GM18498 (cell line): ENCODE measurements around the gene CTCFL.

Source experiments
- ATAC-seq: cut with Tn5 transposase; IDR thresholded peaks from one replicate; pipeline ENCODE4 v1.9.1; 2021; ENCODE audit warnings: mild to moderate bottlenecking, moderate library complexity; ENCODE audit not compliant: unreplicated experiment

The CTCFL gene

DNA sequence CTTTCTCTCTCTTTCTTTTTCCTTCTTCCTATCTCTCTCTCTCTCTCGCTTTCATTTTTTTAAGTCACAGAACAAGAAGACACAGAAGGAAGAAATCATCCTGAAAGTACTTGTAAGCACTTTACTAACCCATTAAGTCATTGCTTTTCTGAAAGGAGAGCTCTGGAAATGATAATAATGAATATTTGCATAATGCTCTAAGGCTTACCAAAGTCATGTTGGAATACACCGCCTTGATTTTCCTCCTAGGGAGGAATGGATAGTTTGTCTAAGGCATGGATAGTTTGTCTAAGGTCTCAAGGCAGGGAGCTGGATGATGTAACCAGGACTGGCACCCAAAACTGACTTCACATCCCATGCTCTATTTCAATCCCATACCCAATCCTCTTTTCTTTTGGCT is 12.9 kb upstream of the CTCFL start:
- no peak for ATAC-seq

DNA sequence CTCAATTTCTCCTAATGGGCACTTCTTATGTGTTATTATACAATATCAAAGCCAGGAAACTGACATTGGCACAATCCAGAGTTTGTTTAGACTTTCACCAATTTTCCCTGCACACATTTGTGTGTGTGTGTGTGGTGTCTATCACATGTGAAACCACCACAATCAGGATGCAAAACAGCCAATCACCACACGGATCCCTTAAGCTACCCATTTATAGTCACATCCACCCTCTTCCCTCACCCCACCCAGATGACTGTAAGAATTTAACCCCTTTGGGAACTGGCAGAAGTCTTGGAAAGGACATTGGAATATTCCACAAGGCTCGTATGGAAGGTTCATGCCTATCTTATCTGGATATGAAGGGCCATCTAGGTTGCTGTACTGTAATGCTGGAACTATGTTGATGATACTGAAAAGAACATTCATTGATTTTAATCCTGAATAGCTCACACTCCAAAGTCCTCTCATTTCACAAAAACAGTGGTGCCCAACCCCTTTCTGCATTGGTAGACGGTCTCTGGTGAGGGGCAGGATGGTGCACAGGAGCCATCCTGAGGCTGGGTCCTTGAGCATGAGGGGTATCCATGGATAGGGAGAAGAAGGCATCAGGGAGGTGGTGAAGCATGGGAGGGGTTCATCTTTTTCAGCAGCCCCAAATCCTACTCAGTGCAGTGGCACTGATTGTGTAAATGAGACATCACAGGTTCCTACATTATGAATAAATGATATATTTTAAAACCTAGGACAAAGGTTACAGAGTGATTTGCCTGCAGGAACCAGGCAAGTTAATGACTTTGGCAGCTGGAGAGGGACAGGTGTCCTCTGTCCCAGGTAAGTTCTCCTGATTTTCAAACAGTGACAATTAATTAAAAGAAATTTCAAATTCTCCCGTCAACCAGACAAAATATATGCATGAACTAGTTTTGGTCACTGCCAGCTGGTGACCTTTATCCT is 12.1 kb upstream of the CTCFL start:
- ATAC-seq: no peak

DNA sequence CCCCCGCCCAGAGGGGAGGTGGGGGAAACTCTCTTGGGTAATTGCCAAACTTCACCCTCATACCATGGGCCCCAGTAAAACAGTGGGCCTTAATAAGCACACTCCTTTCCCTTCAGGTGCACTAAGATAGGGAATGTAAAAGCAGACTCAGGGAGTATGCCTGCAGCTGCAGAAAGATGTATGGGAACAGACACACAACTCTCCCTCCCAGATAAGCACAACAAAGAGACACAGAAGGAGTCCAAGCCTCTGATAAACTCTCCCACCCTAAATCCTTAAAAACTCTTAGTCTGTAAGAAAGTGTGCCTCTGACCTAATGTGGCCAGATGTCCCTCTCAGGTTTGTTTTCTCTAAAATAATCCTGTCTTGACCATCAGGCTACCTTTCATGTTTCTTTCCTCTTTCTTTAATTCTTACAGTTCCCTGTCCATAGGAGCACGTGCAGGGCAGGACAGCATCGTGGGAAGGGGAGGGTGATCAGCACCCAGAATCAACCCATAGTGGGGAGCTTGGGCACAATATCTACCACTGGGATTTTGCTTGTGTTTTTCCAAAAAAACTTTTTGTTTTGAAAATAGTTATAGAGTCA is 11.3 kb upstream of the CTCFL start:
- no peak for ATAC-seq

DNA sequence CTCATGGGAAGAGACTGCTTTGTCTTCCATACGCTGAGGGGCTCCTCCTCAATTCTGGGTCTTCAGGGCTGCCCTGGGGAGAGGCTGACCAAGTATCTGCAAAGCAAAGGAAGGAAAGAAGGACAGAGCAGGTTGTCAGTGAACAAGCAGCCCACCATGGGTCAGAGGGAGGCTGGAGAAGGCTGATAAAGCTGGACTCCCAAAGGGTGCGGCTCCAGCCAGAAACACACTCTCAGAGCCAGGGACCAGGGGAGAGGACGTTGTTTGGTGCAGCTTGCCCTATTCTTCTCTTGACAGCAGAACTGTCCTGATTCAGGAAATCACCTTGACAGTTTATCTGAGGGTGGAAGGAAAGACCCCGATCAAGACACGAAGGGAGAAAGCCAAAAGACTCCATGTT is 10.4 kb upstream of the CTCFL start:
- no peak for ATAC-seq

DNA sequence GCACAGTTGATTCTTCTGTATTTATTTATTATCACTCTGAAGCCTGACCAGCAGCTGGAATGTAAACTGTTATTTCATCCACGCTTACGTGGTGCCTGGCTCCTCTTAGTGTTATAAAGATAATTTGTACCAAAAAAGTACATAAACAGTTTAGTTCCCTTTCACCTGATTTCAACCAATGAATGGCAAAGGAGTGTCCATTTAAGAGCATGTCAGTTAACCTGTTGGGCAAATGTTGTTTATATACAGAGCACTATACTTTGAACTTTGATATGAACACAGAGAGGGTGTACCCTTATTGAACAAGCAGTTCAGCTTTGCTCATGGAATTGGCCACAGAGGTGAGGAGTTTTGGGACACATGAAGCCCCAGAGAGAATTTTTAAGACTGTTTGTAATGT is 7.2 kb upstream of the CTCFL start:
- no peak for ATAC-seq

DNA sequence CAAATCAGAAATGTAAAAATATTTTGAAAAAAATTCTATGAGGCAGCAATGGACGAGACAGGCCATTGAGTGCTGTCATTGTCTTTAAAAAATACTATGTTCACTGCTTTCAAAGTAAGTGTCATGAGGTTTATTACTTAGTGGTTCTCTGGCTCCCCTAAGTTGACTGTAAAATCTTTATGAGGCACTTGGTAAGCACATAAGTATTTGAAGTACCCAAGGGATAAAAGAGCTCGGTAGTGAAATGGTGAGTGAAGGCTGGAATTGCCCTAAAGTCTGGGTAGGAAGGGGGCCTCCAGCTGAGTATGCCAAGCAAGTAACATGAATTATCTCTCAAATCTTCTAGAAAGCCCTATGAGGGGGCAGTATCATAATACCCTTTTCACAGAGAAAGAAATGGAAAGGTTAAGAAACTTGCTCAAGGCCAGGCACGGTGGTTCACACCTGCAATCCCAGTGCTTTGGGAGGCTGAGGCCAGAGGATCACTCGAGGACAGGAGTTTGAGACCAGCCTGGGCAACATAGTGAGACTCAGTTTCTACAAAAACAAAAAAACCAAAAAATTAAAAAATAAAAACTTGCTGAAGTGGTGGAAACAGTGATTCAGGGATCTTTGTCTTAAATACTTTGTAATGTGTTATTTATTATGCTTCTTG is 5.5 kb upstream of the CTCFL start:
- ATAC-seq: no peak

DNA sequence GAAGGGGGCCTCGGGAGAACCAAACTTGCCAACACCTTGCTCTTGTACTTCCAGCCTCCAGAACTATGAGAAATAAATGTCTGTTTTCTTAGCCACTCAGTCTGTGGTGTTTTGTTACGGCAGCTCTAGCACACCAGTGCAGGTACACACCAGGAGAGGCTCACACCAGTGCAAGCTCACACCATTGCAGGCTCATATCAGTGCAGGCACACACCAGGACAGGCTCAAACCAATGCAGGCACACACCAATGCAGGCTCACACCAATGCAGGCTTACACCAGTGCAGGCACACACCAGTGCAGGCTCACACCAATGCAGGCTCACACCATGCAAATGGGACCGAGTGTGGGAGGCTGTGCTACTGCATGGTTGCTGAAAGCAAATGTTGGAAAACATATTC is 4.9 kb upstream of the CTCFL start:
- no peak for ATAC-seq

DNA sequence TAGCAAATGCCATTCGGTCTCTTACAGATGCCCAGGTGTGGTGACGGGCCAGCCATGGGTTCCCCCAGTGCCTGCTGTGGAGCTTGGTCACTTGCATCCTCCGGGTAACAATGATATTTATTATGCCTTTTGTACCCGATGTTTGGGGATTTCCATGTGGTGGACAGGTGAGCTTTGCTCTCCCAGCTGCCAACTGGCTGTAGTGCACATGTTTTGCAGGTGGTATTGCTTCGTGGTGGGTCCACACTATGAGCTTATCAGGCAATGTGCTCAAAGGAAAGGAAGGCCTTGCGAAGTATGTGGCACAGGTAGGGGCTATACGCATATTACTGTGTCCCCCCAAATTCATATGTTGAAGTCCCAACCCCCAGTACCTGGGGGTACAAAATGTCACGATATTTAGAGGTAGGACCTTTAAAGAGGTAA is 4.2 kb upstream of the CTCFL start:
- ATAC-seq: no peak

DNA sequence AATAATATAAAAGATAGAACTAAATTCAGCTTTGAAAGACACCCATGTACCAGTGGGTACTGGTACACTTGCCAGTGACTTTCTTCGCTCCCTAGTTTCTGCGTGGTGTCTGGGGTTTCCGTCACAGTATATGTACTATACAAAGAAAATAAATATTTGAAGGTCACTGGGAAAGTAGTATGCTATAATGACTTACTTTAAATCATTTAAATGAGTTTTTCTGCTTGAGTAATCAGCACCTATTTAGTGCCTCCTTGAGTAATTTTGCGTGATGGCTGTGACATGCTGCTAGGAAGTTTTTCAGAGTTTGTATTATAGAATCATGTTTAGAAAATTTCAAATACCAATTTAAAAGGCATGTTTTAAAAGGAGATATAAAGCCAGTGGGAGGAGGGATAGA is 3.2 kb upstream of the CTCFL start:
- no peak for ATAC-seq

DNA sequence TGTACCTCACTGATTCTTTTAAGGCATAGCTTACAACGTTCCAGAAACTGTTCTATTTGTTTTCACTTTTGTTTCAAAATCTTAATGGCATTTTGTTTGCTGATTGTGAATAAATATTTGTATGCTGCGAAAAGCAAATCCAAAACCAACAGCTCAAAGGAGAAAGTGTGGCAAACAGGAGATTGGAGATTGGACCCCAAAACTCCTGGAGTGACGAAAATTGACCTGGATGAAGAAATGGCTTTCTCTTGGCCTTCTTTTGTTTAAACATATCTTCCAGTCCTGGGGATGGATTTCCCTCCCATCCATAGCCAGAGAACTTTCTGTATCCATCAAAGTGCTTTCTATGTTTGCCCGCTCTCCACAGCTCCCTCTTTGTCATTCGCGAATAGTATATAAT is 2.8 kb upstream of the CTCFL start:
- no peak for ATAC-seq

DNA sequence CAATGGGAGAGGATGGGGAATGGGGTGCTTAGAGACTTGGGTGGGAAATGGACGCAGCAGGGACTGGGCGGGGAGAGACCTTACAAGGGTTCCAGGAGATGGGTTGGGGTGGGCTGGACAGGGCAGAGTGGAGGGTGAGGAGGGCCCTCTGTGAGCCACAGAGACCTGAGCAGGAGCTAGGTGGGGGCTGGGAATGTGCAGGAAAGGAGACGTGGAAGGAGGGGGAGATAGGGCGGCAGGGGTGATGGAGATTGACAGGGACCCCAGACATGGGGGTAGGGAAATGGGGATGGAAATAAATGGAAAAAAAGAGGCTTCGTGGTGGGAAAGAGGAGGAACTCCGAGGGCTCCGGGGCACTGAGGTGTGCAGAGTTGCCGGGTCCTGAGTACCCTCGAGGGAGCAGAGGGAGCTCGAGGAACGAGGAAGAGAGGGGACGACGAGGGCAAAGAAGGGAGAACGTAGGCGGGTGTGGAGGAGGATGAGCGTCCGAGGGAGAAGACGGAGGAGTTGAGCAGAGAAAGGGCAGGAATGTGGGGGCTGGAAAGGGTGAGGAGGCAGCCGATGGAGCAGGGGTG is 2.0 kb upstream of the CTCFL start:
- ATAC-seq: no peak

DNA sequence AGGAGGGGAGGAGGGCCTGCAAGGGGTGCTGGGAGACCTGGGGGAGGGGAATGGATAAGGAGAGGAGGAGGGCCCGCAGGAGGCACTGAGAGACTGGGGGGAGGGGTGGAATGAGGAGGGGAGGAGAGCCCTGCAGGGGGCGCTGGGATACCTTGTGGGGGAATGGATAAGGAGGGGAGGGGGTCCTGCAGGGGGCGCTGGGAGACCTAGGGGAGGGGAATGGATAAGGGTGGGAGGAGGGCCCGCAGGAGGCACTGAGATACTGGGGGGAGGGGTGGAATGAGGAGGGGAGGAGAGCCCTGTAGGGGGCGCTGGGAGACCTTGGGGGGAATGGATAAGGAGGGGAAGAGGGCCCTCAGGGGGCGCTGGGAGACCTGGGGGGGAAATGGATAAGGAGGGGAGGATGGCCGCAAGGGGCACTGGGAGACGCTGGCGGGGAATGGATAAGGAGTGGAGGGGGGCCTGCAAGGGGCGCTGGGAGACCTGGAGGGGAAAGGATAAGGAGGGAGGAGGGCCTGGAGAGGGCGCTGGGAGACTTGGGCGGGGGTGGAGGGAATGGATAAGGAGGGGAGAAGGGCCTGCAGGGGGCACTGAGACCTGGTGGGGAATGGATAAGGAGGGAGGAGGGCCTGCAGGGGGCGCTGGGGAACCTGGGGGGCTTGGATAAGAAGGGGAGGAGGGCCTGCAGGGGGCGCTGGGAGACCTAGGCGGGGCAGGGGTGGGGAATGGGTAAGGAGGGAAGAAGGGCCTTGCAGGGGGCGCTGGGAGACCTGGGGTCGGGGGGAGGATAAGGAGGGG is 1.3 kb upstream of the CTCFL start:
- no peak for ATAC-seq

DNA sequence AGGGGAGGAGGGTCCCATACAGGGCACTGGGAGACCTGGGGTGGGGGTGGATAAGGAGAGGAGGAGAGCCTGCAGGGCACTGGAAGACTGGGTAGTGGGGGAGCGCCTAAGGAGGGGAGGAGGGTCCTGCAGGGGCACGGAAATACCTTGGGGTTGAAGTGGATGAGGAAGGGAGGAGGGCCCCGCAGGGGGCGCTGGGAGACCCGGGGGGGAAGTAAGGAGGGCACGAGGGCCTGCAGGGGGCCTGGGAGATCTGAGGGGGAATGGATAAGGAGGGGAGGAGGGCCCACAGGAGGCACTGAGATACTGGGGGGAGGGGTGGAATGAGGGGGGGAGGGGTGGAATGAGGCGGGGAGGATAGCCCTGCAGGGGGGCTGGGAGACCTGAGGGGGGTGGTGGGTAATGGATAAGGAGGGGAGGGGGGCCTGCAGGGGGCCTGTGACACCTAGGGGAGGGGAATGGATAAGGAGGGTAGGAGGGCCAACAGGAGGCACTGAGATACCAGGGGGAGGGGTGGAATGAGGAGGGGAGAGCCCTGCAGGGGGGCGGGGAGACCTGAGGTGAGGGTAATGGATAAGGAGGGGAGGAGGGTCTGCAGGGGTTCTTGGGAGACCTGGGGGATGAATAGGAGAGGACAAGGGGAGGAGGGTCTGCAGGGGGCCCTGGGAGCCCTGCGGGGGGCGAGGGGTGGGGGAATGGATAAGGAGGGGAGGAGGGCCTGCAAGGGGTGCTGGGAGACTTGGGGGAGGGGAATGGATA is 567 bp upstream of the CTCFL start:
- no peak for ATAC-seq

DNA sequence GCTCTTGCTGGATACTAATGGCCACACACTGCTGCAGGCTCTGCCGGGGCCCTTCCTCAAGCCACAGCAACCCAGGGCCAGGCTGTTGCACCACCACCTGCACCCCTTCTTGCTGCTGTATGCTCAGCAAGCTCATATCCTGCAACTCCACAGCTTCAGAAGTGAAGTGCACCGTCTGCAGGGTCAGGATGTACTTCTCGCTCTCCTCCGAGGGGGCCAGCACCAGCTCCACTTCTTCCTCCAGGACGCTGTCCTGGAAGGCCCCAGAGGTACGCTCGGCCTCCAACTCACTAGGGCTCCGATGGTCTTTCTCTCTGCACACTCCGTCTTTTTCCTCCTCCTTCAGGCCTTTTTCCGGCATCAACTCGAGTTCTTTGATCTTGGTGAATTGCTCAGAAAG is 1.2 kb downstream of the CTCFL start:
- no peak for ATAC-seq

DNA sequence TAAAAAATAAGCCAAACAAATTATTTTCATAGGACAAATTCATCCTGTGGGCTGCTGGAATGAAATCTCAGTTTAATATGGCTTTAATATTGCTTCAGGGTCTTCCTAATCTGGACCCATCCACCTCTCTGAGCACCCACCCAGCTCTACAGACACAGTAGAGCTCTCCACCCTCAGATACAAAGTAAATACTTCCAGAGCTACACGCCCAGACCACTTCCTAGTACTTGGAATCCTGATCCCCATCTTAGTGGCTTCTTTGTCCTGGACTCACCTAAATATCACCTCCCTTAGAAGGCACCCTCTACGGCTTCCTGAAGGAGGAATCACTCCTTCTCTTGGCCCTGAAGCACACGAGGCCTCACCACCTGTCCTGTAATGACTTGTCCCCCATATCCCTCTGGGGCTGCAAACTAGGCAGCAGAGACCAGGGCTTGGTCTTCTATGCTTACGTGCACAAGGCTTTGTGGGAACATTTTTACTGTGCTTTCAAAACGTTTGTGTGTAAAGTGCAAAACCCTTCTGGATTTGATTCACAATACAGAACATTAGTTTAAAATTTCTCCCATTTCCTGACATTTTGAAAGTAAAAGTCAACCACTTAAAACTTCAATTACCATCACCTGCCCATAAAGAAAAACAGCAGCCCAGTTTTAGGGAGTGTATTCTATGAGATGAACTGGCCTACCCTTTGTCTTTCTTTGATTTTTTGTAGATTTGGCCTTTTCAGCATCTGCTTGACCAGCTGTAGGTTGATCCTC is 2.4 kb downstream of the CTCFL start:
- ATAC-seq: no peak

DNA sequence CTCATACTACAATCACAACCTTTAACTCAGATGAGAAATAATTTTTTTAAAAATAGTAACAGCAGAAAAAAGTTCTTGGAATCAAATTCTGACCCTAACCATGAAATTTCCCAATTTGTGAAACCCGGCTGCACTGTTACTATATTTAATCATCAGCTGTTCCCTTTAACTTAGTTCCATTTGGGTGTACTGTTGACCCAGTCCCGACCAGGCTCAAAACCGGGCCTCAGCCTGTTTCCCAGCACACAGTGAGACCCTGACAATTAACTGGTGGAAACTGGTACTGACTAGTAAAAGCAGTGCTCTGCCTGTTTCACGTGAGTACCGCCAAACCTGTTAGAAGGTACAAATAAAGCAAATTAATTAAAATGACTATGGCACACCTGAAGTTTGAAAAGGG is 7.0 kb downstream of the CTCFL start:
- no peak for ATAC-seq

DNA sequence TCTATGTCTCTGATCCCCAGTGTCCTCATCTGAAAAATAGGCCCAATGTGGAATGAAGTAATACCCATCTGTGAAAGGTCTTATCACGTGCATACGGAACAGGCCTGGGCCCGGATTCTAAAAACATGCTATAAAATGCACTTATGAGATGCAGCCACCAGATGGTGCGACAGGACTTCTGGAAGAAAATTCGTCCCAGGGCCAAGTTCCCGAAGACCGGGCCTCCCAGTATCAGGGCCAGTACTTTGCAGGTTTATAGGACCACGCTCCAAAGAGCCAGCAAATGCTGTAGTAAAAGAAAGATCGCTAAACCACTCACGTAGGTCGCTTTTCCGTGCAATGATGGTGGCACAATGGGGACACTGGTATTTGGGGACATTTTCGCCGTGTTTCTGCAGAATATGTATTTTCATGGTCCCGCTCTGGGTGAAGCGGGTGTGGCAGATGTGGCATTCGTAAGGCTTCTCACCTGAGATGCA is 10.6 kb downstream of the CTCFL start:
- no peak for ATAC-seq

DNA sequence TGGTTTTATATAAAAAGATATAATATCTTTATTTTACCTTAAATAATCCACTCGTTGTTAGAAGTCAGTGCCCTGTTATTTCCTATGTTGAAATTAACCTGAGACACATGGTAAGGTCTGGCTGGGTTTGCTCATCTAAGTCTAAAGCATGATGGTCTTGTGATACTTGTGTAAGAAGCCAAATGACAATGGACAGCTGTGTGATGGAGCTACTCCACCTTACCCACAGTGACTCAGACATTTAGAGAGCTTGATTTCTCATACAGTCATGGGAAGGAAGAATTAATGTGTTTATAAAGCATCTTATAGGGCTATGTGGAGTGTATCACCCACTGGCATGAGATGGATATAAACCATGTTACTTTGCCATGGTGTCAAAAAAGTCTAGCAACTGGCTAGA is 11.7 kb downstream of the CTCFL start:
- no peak for ATAC-seq

DNA sequence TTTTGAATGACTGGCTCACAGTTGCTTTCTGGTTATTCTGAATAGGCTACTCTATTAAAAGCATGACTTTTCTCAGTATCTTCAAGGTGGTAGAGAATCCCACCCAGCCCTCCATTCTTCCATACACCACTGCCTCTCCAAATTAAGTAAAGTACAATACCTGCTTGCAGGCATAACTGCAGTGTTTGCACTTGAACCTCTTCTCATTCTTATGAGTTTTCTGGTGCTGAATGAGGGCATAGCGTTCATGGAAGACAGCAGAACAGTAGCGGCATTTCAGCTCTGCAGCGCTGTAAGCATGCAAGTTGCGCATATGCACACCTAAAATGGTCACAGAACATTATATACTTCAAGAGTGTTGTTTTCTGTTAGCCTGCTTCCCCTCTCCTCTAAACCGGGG is 12.5 kb downstream of the CTCFL start:
- no peak for ATAC-seq
